Measurements from ENCODE around the gene ZC3H12C. TPM values are rescaled to one million over a fixed set of nuclear protein-coding genes. Genes with fewer than 3 reads are reported as not detected.
A peak's percentile ranks its signal among the peaks of the same experiment; 100 is the strongest.

Gene ZC3H12C
- total and polyA plus RNA-seq, 2 of the 4 experiments (the other 2 are of a cell fraction) = 4.2 to 15.8 TPM

DNA sequence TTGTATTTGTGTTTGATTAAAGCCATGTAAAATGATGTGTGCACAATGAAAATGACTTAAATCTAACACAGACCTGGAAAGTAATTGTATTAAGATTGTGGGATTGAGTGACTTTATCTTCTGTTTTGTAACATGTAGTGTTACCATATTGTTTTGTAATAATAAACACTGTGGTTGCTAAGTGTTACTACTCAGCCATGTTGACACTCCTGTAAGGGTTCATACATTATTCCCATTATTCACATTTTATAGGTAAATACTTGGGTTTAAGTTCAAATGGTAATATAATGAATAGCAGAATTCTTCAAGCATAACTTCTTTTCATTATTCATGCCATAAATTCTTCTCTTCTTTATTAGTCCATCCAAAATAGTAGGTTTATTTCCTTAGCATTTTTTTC is 69.0 kb downstream of the ZC3H12C start:
- intact Hi-C loops (cut with micrococcal nuclease) (loop anchor here (5.0 kb wide), 1 partner anchor 35 kb away; no protein-coding TSS in a partner anchor), dilution Hi-C loops (cut with HindIII; ENCODE audit: low sequenced_read_pairs, unreplicated experiment) (no loop called here), in situ Hi-C loops (cut with MboI; ENCODE audit: low sequenced_read_pairs) (no loop called here)
- Histone ChIP-seq H4K8ac (ENCODE audit: low read depth in 2 of 2, low read length in 2 of 2) (no peak overlapping the region), H3K18ac (ENCODE audit: low read depth, low read length) (no peak overlapping the region), H2AK9ac (replicated peaks; ENCODE audit: low read depth, low read length, poor library complexity) (no peak overlapping the region), H4K5ac (ENCODE audit: low read depth, low read length) (no peak overlapping the region), H3K14ac (replicated peaks; ENCODE audit: low read depth, low read length) (no peak overlapping the region), H3K27ac (ENCODE audit: insufficient read depth, low read length) (no peak overlapping the region), H2BK15ac (ENCODE audit: low read depth, low read length) (no peak overlapping the region), H3K4me2 (ENCODE audit: low read depth, low read length) (no peak overlapping the region), H3K36me3 (ENCODE audit: control insufficient read depth, insufficient read depth, low read length) (peaks cover 27% of the 10 kb centered on the region), H2BK120ac (ENCODE audit: low read depth, low read length) (no peak overlapping the region), H4K20me1 (ENCODE audit: insufficient read depth, low read length) (no peaks in the 10 kb centered on the region; the same call in 1 of the 2 replicates), H3K9me1 (ENCODE audit: insufficient read depth, low read length) (peaks cover 16% of the 10 kb centered on the region), H2BK5ac (ENCODE audit: low read depth, low read length, poor library complexity, severe bottlenecking) (no peak overlapping the region), H3K23ac (ENCODE audit: low read depth, low read length) (no peak overlapping the region), H3K4me1 (ENCODE audit: control insufficient read depth, insufficient read depth, low read length) (peaks cover 5% of the 10 kb centered on the region), H3K9me3 (ENCODE audit: control insufficient read depth, insufficient read depth, low read length) (no peaks in the 10 kb centered on the region), H3K4ac (ENCODE audit: low read depth, low read length) (no peak overlapping the region), H2AK5ac (ENCODE audit: low read depth, low read length) (no peak overlapping the region), H4K91ac (ENCODE audit: insufficient read depth, low read depth, low read length) (no peak overlapping the region), H3K4me3 (ENCODE audit: insufficient read depth, low read depth, low read length) (no peak overlapping the region), H2AFZ (replicated peaks; ENCODE audit: low read length, poor library complexity) (no peak overlapping the region), H2BK20ac (ENCODE audit: low read depth, low read length) (no peak overlapping the region), H3K27me3 (ENCODE audit: control insufficient read depth, insufficient read depth, low read length) (no peaks in the 10 kb centered on the region), H3K79me1 (ENCODE audit: low read depth in 1 of 2, low read length in 2 of 2) (peaks cover 18 to 43% of the 10 kb centered on the region in 2 experiments), H3K9ac (ENCODE audit: low read depth, low read length) (no peak overlapping the region), H3K56ac (ENCODE audit: extremely low read depth, insufficient read depth, low read length) (no peak overlapping the region)
- TF ChIP-seq CEBPB (IDR thresholded peaks at IDR 0.05; ENCODE audit: low read depth, low read length) (peak; percentile 37; the same call in 1 of the 2 replicates), RFX5 (IDR thresholded peaks at IDR 0.05; ENCODE audit: low read depth, low read length) (no peak), MAZ (IDR thresholded peaks at IDR 0.05; ENCODE audit: borderline replicate concordance, low read depth, low read length) (no peak), BHLHE40 (IDR thresholded peaks at IDR 0.05; ENCODE audit: low read depth, low read length) (no peak)
- BruUV-seq (replicated peaks) = no TSS peak
- ChIA-PET CTCF (interaction anchor here (0.6 to 1.1 kb wide), 2 partner anchors 10 to 14 kb away, joined by 3 read pairs; no protein-coding TSS in a partner anchor), POLR2A (ENCODE audit: unreplicated experiment) (no interaction called here)
- ATAC-seq (ENCODE audit: low read depth) (no peak), DNase-seq (peak; percentile 38)

All from IMR-90 (cell line).